Measurements from ENCODE around the gene KCNK7. TPM values are rescaled to one million over a fixed set of nuclear protein-coding genes. Genes with fewer than 3 reads are reported as not detected.

Gene KCNK7
- total and polyA plus RNA-seq, 12 donors: 0.22 to 1.5 (median 0.36) TPM; not detected in 2

- Histone ChIP-seq H3K36me3 (peaks cover 0 to 8% (median 0%) of the 10 kb centered on the region in 9 donors), H3K27ac (no peak overlapping the region), H3K4me1 (peaks cover 15 to 63% (median 29%) of the 10 kb centered on the region in 9 donors), H3K9me3 (no peaks in the 10 kb centered on the region), H3K27me3 (peaks cover 0 to 6% (median 0%) of the 10 kb centered on the region in 7 donors), H3K4me3 (no peak overlapping the region)
- DNase-seq (no peak), ATAC-seq (no peak)
- WGBS, 2 donors: 89 to 90% methylated on average over 8 of the region's 9 CpGs
- intact Hi-C loops (cut with DNase I): no loop called here
- no peak for TF ChIP-seq CTCF (IDR thresholded peaks at IDR 0.05)
These were observed 32.8 kb downstream of the KCNK7 start for GRCh38 chr11:65562788-65563187.

- Histone ChIP-seq H3K27ac (no peak overlapping the region), H3K9me3 (no peaks in the 10 kb centered on the region), H3K36me3 (peaks cover 0 to 5% (median 0%) of the 10 kb centered on the region in 9 donors), H3K4me1 (peaks cover 20 to 66% (median 34%) of the 10 kb centered on the region in 9 donors), H3K27me3 (peaks cover 0 to 9% (median 0%) of the 10 kb centered on the region in 7 donors), H3K4me3 (no peak overlapping the region)
- DNase-seq: no peak
- ATAC-seq: no peak
- TF ChIP-seq CTCF (IDR thresholded peaks at IDR 0.05): no peak
- 83 to 89% methylated on average over 7 of the region's 7 CpGs for WGBS, 2 donors
- intact Hi-C loops (cut with DNase I): no loop called here
These were observed 33.6 kb downstream of the KCNK7 start for GRCh38 chr11:65562020-65562419.

DNA sequence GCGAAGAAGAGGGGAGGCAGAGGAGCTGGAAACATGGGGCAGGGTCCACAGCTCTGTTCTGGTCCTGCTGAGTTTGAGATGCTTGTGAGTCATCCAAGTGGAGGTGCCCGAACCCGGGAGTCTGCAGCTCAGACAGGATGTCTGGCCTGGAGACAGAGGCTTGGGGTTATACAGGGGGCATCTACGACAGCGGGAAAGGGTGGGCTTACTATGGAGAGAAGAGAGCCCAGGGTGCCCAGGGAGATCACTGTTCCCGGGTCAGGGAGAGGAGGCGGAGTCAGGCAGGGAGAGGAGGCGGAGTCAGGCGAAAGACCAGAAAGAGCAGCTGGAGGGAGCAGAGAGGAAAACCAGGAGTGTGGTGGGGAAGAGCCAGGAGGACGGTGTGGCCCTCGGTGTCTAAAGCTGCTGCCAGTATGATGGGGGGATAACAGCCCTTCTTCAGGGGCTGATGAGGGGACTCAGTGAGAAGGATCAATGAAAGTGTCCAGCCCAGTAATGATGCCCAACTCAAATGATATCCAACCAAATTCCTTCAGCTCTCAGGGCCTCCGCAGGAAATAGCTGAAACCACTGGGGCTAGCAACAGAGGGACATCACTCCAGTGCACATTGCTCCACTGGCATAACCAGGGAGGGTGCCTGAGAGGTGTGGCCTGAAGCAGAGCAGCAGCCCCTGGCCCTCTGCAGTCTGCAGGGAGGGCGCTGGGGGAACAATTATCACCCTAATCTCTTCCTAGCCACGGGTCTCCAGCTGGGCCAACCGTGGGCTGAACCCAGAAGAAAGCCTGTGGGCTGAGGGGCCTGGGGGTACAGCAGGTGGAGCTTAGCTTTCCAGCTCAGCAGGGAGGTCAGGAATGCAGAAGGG lies 34.8 kb downstream of the KCNK7 start:
- H3K9me3 ChIP-seq: no peaks in the 10 kb centered on the region
- ATAC-seq (peak in 5 of 8 donors; percentile 2 to 15 (median 8)), DNase-seq (peak; percentile 58 to 61)
- H3K4me3 ChIP-seq: no peak overlapping the region
- intact Hi-C loops (cut with DNase I): no loop called here
- H3K27ac ChIP-seq: peak overlapping the region in 9 of 10 donors; percentile 86 to 99 (median 97)
- no peak for TF ChIP-seq CTCF (IDR thresholded peaks at IDR 0.05)
- H3K36me3 ChIP-seq: no peaks in the 10 kb centered on the region
- WGBS, 2 donors: 23 to 28% methylated on average over 15 of the region's 15 CpGs
- peaks cover 0 to 9% (median 0%) of the 10 kb centered on the region in 7 donors for H3K27me3 ChIP-seq
- peaks cover 29 to 67% (median 46%) of the 10 kb centered on the region in 9 donors for H3K4me1 ChIP-seq

DNA sequence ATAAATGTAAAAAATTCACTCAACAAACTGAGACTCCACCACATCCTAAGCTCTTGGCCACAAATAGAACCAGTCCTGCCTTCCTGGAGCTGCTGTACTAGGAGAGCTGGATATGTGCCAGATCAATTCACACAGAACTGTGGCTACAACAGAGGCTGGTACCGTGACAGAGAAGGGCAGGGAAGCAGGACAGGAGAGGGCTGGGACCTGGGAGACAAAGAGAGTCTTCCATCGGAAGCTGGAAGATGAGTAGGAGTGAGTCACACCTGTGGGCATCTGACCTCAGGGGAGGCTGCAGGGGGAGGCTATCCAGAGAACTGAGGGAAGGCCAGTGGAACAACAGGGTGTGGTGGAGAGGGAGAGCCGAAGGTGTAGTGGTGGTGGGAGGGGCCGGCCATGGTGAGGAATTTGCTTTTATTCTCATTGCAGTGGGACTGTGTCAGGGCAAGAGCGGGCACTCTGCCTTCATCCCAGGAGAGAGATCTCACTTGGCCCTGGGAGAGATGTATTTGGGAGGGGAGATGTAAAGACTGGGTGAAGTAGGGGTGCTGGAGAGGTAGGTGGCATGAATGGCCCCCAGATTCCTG lies 35.6 kb downstream of the KCNK7 start:
- Histone ChIP-seq H3K36me3 (no peaks in the 10 kb centered on the region), H3K4me1 (peaks cover 37 to 67% (median 53%) of the 10 kb centered on the region in 9 donors), H3K27ac (peak overlapping the region; percentile 84 to 99 (median 94)), H3K4me3 (no peak overlapping the region), H3K27me3 (peaks cover 0 to 9% (median 0%) of the 10 kb centered on the region in 7 donors), H3K9me3 (no peaks in the 10 kb centered on the region)
- DNase-seq (peak in 1 of 2 donors; percentile 55), ATAC-seq (peak in 6 of 8 donors; percentile 7 to 46 (median 32))
- WGBS, 2 donors: 31 to 46% methylated on average over 5 of the region's 5 CpGs
- intact Hi-C loops (cut with DNase I): no loop called here
- TF ChIP-seq CTCF (IDR thresholded peaks at IDR 0.05): no peak
